ENCODE measurements around the gene ANTXRL. TPM values are rescaled to one million over a fixed set of nuclear protein-coding genes. Genes with fewer than 3 reads are reported as not detected.

ANTXRL gene
- total RNA-seq (2022; extraction: Qiagen RNA extraction; ENCODE audit: low read depth) = 0.09 to 0.31 TPM (median 0.15 TPM) in 3 of 5 replicates, not detected in the others

GRCh38 chr10:46286991-46287693 is at the start of gene ANTXRL:
Gene ANTXRL (plus strand): TSS chr10:46286997. CDS start chr10:46287263, 266 bp downstream.

GRCh38 chr10:46375406-46375805 is 88.6 kb downstream of the ANTXRL start, which contains the start of gene ANXA8L1:
Gene ANXA8L1 (plus strand): TSS chr10:46375776. CDS start chr10:46375852, 76 bp downstream.

Other genes with a start within 250 kb of the ANTXRL start
- not detected in 5 replicates for gene MSMB, start 240.7 kb upstream of the ANTXRL start, total RNA-seq (2022; extraction: Qiagen RNA extraction; ENCODE audit: low read depth)
- 87.4 to 123 TPM (median 98.7 TPM) in 5 replicates for gene ANXA8L1, start 88.8 kb downstream of the ANTXRL start, total RNA-seq (2022; extraction: Qiagen RNA extraction; ENCODE audit: low read depth)
- 35.0 to 49.7 TPM (median 43.3 TPM) in 5 replicates for gene NPY4R, start 179.0 kb downstream of the ANTXRL start, total RNA-seq (2022; extraction: Qiagen RNA extraction; ENCODE audit: low read depth)